Colonic mucosa (tissue), 4 donors: Measurements from ENCODE around the gene KATNBL1. TPM values are rescaled to one million over a fixed set of nuclear protein-coding genes. Genes with fewer than 3 reads are reported as not detected.

Experiments
- DNase-seq: peaks from one replicate; pipeline ENCODE4 v3.0.0-alpha.2; 2020
- H3K27ac ChIP-seq: fragments of 200-600 bp; one replicate; pipeline ENCODE4 v1.8.0; 2021
- H3K27me3 ChIP-seq: fragments of 200-600 bp; one replicate; pipeline ENCODE4 v1.8.0; 2021
- H3K36me3 ChIP-seq: fragments of 200-600 bp; one replicate; pipeline ENCODE4 v1.8.0; 2021
- H3K4me1 ChIP-seq: fragments of 200-600 bp; one replicate; pipeline ENCODE4 v1.8.0; 2021; ENCODE audit warnings: mild to moderate bottlenecking
- H3K4me3 ChIP-seq: fragments of 200-600 bp; one replicate; pipeline ENCODE4 v1.8.0; 2021
- H3K9ac ChIP-seq, 2 donors: one replicate each; pipeline ENCODE4 v1.7.0; 2013; ENCODE audit warnings: control low read depth in 2 of 2, low read depth in 2 of 2, low read length in 2 of 2
- H3K9me3 ChIP-seq: fragments of 200-600 bp; one replicate; pipeline ENCODE4 v1.8.0; 2021
- CTCF ChIP-seq: fragments of 200-600 bp; IDR thresholded peaks from one replicate; pipeline ENCODE4 v1.8.0; 2022; ENCODE audit warnings: antibody characterized with exemption, mild to moderate bottlenecking
- intact Hi-C: fragments of 100-400 bp; cut with DNase I; formaldehyde crosslinking; loops from one replicate; pipeline ENCODE4 v1.14.1; 2022
- total RNA-seq, 2 donors: library from RNA; stranded (reverse); fragmentation: NEBNext Ultra II Directional in 1 of 2; extraction: Animal tissue kit (Norgen Biotek cat#: 25700) in 1 of 2; gene quantifications; one replicate each; pipeline ENCODE4 v1.2.1, GENCODE V29; 2021
- donor health status: healthy.
- donor health status: DM: no; HTN: no; CAD: no.
- donor health status: DM: no; HTN: no; CAD: no.

Gene KATNBL1
- total RNA-seq, 2 donors from 2014 or later: 37.2 to 43.0 TPM

- H3K27ac ChIP-seq: no peak overlapping the region
- no peaks in the 10 kb centered on the region for H3K4me1 ChIP-seq
- no peak overlapping the region for H3K9ac ChIP-seq
- no peak overlapping the region for H3K4me3 ChIP-seq
- H3K27me3 ChIP-seq: no peaks in the 10 kb centered on the region
- no peak for DNase-seq
- H3K9me3 ChIP-seq: no peaks in the 10 kb centered on the region
- no peak for TF ChIP-seq CTCF
- H3K36me3 ChIP-seq: no peaks in the 10 kb centered on the region
- intact Hi-C loops: no loop called here
These were observed 76.4 kb downstream of the KATNBL1 start for GRCh38 chr15:34133511-34133910.

GRCh38 chr15:34132881-34133280 lies 77.0 kb downstream of the KATNBL1 start:
- H3K36me3 ChIP-seq: no peaks in the 10 kb centered on the region
- no peak overlapping the region for H3K9ac ChIP-seq
- no peaks in the 10 kb centered on the region for H3K9me3 ChIP-seq
- no peak for TF ChIP-seq CTCF
- no peak overlapping the region for H3K4me3 ChIP-seq
- no peak for DNase-seq
- no peaks in the 10 kb centered on the region for H3K4me1 ChIP-seq
- H3K27me3 ChIP-seq: no peaks in the 10 kb centered on the region
- intact Hi-C loops: no loop called here
- H3K27ac ChIP-seq: no peak overlapping the region

- H3K4me1 ChIP-seq: no peaks in the 10 kb centered on the region
- no peak overlapping the region for H3K9ac ChIP-seq
- no peak for TF ChIP-seq CTCF
- H3K27me3 ChIP-seq: no peaks in the 10 kb centered on the region
- H3K27ac ChIP-seq: no peak overlapping the region
- H3K9me3 ChIP-seq: no peaks in the 10 kb centered on the region
- H3K36me3 ChIP-seq: no peaks in the 10 kb centered on the region
- DNase-seq: no peak
- H3K4me3 ChIP-seq: no peak overlapping the region
- intact Hi-C loops: no loop called here
These were observed 81.0 kb downstream of the KATNBL1 start for GRCh38 chr15:34128898-34129297.

GRCh38 chr15:34126522-34126921 lies 83.4 kb downstream of the KATNBL1 start:
- no peak for DNase-seq
- Histone ChIP-seq H3K27ac (no peak overlapping the region), H3K4me1 (no peaks in the 10 kb centered on the region), H3K9ac (no peak overlapping the region), H3K27me3 (no peaks in the 10 kb centered on the region), H3K4me3 (no peak overlapping the region), H3K36me3 (no peaks in the 10 kb centered on the region), H3K9me3 (no peaks in the 10 kb centered on the region)
- TF ChIP-seq CTCF: no peak
- intact Hi-C loops: no loop called here

GRCh38 chr15:34125945-34126344 lies 84.0 kb downstream of the KATNBL1 start:
- Histone ChIP-seq H3K27me3 (no peaks in the 10 kb centered on the region), H3K9ac (no peak overlapping the region), H3K4me3 (no peak overlapping the region), H3K27ac (no peak overlapping the region), H3K9me3 (no peaks in the 10 kb centered on the region), H3K4me1 (no peaks in the 10 kb centered on the region), H3K36me3 (no peaks in the 10 kb centered on the region)
- TF ChIP-seq CTCF: no peak
- intact Hi-C loops: no loop called here
- no peak for DNase-seq

- Histone ChIP-seq H3K9me3 (no peaks in the 10 kb centered on the region), H3K27ac (no peak overlapping the region), H3K4me1 (no peaks in the 10 kb centered on the region), H3K27me3 (no peaks in the 10 kb centered on the region), H3K9ac (no peak overlapping the region), H3K36me3 (no peaks in the 10 kb centered on the region), H3K4me3 (no peak overlapping the region)
- no peak for TF ChIP-seq CTCF
- intact Hi-C loops: no loop called here
- no peak for DNase-seq
These were observed 85.2 kb downstream of the KATNBL1 start for GRCh38 chr15:34124651-34125050.
